NCI-H526 treated with DMSO at 0.1 percent for 48 hours (cell line): Measurements from ENCODE around the gene RNASE7.

Source experiments
- DNase-seq: peaks from one replicate; lab custom pipeline; 2025; lab: John Stamatoyannopoulos, UW

RNASE7 gene

DNA sequence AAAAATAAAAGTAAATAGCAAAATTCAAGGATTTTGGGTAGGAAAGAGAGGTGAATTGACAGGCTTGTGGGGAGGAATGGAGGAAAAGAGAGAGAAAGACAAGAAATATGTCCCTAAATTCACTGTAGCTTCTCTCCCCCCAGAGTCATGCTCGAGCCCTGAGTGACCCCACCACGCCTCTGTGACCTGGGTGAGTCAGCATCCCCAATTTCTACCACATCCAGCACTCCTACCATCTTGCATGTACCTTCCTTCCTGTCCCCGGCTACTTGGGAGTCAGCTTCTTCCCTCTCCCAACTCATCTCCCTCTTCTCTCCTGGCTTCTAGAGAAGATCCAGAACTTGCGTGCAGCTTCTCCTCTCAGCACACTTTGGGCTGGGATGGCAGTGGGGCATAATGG lies 46.5 kb downstream of the RNASE7 start:
- no peak for DNase-seq

DNA sequence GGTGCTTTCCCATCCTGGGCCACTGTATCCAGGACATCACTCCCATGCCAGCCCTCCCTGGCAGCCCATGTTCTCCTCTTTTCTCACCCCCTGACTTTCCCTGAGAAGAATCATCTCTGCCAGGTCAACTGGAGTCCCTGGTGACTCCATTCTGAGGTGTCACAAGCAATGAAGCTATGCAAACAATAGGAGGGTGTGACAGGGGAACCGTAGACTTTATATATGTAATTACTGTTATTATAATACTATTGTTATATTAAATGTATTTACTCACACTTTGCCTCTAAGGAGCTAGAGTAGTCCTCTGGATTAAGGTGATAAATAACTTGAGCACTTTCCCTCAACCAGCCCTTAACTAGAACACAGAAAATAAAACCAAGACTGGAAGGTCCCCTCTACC lies 47.1 kb downstream of the RNASE7 start:
- no peak for DNase-seq

DNA sequence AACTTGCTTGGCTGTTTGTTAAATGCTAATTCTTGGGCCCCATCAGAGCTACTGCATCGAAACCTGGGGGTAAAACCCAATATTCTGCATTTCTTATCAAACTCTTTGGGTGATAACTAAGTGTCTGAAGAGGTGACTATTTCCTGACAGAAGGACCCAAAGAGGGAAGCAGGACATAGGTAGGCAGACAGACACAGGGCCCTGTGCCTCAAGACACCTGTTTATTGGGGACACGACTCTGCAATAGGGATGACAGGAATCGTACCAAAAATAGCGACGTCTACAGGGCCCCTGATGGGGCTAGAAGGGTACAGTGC lies 47.7 kb downstream of the RNASE7 start:
- no peak for DNase-seq

DNA sequence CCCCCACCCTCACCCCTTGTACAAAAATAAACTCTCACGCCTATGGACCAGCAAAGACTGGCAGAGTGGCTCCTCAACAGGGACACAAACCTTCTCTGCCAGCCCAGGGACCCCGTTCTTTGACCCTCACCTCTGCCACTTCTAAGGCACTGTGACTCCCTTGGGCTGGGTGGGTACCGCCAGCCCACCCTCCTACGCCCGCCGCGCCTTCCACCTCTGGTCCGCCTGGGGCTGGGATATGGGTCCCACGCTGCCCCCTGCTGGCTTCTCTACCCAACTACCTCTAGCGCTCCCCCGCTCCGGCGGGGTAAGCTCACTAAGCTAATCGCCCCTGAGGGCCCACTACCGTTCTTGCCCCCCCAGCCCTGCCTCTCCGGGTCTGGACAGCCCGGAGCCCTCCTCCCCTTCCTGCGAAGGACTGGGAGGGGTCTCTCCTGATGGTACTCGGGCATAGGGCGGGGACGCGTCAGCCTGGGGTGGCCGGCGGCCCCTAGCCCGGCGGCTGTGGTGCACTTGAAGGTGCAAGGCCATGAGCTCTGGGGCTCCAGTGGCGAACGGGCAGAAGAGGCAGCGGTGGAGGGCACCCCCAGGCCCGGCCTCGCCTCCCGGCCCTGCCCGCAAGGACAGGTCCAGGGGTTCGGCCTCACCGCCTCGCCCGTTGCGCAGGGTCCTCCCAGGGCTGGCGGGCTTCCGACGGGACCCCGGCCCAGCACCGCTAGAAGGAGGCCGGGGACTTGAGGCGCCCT lies 48.2 kb downstream of the RNASE7 start:
- DNase-seq: no peak

DNA sequence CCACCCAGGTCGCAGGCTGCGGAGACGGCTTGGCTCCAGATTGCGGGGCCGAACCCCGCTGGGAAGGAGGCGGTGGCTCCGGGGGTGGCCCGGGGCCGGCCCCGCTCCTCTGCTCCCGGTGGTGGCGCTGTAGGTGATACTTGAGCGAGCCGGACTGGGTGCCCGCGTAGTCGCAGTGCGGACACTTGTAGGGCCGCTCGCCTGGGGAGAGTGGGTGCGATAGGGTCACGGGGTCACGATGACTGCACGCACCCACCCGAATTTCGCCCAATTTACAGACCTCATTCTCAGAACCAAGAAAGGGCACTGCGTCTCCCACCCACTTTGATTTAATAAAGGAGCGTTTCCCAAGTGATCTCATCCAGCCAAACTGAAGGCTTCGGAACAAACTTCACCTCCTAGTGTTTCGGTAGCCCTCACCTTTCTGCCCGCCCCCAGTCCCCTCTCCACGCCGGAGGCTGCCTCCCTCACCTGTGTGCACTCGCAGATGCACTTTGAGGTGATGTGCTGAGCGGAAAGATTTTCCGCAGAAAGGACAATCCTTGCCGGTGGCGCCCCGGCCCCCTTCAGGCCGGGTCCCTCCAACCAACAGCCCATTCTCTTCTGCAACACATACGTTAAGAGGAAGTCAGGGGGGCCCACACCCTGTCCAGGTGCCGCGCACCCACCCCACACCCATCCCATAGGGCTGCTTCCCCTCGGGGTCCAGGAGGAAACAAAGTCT lies 48.9 kb downstream of the RNASE7 start:
- no peak for DNase-seq

DNA sequence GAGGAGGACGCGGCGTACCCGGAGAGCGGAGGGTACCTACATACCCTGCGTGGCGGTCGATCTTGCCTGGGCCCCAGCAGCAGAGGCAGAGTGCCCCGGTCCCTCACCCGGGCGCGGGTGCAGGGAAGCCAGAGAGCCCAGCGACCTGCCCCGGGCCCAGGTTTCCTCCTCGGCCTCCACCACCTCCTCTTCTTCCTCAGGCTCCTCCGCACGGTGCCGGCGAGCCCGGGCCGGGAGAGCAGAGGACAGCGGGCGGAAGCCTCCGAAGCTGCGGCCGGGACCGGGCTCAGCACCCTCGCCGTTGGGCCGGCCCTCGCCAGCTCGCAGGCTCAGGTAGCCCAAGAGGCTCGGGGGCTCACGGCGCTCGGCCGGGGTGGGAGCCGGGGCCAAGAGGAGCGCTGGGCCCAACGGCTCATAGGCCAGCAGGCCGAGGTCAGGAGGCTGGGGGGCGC lies 49.7 kb downstream of the RNASE7 start:
- DNase-seq: no peak

DNA sequence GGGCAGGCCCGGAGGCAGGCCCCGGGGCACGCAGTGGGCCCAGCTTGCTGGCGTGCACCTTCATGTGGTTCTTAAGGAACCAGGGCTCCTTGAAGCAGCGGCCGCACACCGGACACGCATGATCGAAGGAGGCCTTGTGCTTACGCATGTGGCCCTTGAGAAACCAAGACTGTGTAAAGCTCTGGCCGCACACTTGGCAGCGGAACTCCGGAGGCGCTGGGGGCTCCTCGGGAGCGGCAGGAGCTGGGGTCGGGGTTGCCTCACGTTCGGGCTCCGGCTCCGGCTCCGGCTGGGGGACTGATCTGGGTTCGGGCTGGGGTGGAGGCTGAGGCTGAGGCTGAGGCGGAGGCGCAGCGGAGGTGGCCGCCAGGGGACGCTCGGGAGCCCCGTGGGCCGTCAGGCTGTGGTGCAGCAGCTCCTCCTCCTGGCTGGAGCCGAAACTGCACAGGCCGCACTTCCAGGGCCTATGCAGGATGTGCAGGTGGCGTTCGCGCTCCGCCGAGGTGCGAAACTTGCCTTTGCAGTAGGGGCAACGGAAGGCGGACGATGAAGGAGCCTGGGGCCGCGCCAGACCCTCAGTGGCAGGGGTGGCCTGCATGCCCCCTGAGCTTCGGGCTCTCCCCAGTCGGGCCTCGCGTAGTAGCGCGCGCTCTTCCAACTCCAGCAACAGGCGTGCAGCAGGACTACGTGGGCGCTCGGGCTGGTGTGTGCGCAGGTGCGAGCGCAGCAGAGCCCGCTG lies 50.3 kb downstream of the RNASE7 start:
- peak; percentile 15 for DNase-seq

DNA sequence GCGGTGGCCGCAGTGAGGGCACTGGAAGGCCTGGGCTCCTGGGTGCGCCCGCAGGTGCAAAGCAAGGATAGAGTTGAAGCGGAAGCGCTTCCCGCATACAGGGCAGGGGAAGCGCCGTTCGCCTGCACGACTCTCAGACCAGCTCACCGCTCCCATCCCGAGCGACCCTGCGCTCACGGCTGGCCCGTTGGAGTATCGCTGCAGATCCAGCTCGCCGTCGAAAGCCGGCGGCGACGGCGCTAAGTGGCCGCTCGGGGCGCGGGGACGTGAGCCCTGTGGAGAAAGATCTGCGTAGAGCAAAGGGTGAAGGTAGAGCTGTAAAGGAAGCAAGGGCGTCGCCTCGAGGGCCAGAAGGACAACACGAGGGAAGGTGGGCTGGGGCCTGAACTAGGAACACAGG lies 50.9 kb downstream of the RNASE7 start:
- no peak for DNase-seq
